ENCODE data around the gene SH3PXD2A.

DNA sequence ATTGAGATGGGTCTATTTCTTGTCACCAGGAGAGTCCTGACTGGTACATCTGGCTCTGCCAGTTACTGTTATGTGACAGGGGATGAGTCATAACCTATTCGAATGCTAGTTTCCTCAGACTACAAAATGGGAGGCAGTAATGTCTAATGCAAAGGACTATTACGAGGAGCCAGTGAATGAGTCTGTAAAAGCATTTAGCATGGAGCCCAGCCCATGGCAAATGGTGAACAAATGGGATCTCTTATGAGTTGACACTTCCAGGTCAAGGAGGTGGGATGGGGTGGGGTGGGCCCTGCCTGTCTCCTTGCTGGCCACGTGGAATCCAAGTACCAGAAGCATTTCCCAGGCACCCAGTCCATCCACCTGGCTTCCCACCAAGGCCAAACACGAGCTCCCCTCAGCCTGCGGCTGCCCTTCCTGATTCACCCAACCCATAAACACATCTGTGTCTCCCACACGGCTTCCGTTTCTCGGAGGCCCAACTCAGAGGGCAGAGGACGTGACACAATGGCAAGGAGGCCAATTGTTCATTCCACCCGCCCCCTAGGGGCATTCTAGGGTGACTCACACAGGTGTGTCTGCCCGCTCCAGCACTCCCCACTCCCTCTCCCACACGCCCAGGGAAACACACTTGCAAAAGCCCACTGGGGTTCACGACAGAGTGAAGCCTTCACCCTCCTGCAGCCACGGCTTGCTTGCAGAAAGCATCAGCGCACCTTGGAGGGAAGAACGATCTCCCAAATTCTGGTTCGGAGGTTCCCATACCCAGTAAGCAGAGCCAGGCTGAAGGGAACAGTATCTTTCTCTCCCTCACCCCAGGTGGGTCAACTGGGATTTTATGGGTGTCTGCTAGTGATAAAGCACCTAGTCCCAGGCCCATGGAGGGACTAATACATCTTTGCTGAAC lies 109.8 kb downstream of the SH3PXD2A start:
- TF ChIP-seq, protein P1, sequence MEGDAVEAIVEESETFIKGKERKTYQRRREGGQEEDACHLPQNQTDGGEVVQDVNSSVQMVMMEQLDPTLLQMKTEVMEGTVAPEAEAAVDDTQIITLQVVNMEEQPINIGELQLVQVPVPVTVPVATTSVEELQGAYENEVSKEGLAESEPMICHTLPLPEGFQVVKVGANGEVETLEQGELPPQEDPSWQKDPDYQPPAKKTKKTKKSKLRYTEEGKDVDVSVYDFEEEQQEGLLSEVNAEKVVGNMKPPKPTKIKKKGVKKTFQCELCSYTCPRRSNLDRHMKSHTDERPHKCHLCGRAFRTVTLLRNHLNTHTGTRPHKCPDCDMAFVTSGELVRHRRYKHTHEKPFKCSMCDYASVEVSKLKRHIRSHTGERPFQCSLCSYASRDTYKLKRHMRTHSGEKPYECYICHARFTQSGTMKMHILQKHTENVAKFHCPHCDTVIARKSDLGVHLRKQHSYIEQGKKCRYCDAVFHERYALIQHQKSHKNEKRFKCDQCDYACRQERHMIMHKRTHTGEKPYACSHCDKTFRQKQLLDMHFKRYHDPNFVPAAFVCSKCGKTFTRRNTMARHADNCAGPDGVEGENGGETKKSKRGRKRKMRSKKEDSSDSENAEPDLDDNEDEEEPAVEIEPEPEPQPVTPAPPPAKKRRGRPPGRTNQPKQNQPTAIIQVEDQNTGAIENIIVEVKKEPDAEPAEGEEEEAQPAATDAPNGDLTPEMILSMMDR (IDR thresholded peaks at IDR 0.05; ENCODE audit: insufficient read depth, low read depth, low read length): no peak
- TF ChIP-seq EZH2 (IDR thresholded peaks at IDR 0.05; ENCODE audit: insufficient read depth, low read length): no peak
